OCI-LY3 (cell line): Measurements from ENCODE around the gene CCDC183.
A peak's percentile ranks its signal among the peaks of the same experiment; 100 is the strongest.
"Not testable (repeated sequence)": the region's sequence is repeated elsewhere in the genome, so short reads cannot be mapped to it uniquely, and the experiment has no call there.

Source experiments
- H2AFZ ChIP-seq: fragments of 200-600, 300-600 bp; shearing (Covaris generic); 2 replicates; pipeline ENCODE4 v1.6.0; 2014; ENCODE audit warnings: antibody characterized with exemption, low read depth, low read length
- H3K27ac ChIP-seq: fragments of 200-600, 300-600 bp; sonication (generic); 2 replicates; pipeline ENCODE4 v1.5.1; 2014; ENCODE audit warnings: mild to moderate bottlenecking, low read length, moderate library complexity, mixed read lengths
- H3K27me3 ChIP-seq: fragments of 200-600, 300-600 bp; sonication (generic); 2 replicates; pipeline ENCODE4 v1.6.1; 2014; ENCODE audit warnings: low read depth, low read length, mixed read lengths
- H3K36me3 ChIP-seq: fragments of 200-600, 300-600 bp; sonication (generic); replicated peaks from 2 replicates; pipeline ENCODE3; 2014; ENCODE audit warnings: low read depth, low read length, mixed read lengths
- H3K4me1 ChIP-seq: fragments of 300-600, 200-600 bp; sonication (generic); 2 replicates; pipeline ENCODE4 v1.6.1; 2014; ENCODE audit warnings: low read length, mixed read lengths
- H3K4me2 ChIP-seq: fragments of 200-600, 300-600 bp; sonication (generic); 2 replicates; pipeline ENCODE4 v1.6.1; 2014; ENCODE audit warnings: low read length, mixed read lengths
- H3K4me3 ChIP-seq: fragments of 300-600, 200-600 bp; sonication (generic); 2 replicates; pipeline ENCODE4 v1.5.1; 2014; ENCODE audit warnings: antibody characterized with exemption, mild to moderate bottlenecking, low read length, moderate library complexity
- H3K79me2 ChIP-seq: fragments of 300-600, 200-600 bp; shearing (Covaris generic); 2 replicates; pipeline ENCODE4 v1.6.1; 2014; ENCODE audit warnings: mild to moderate bottlenecking, low read length, mixed read lengths
- H3K9ac ChIP-seq: fragments of 300-600, 200-600 bp; shearing (Covaris generic); 2 replicates; pipeline ENCODE4 v1.6.0; 2014; ENCODE audit warnings: mild to moderate bottlenecking, low read length, moderate library complexity
- H3K9me3 ChIP-seq: fragments of 200-600, 300-600 bp; shearing (Covaris generic); 2 replicates; pipeline ENCODE4 v1.6.1; 2014; ENCODE audit warnings: low read length, mixed read lengths; ENCODE audit not compliant: insufficient read depth
- H4K20me1 ChIP-seq: fragments of 200-600, 300-600 bp; sonication (generic); 2 replicates; pipeline ENCODE4 v1.6.1; 2016; ENCODE audit warnings: low read length, mixed read lengths; ENCODE audit not compliant: insufficient read depth
- EZH2phosphoT487 ChIP-seq: fragments of 200-600 bp; shearing (Covaris generic); IDR thresholded peaks from 2 replicates; pipeline ENCODE4 v1.6.1; 2018; ENCODE audit warnings: antibody characterized with exemption, mixed run types, low read depth
- TF ChIP-seq, protein P1 (sequence below): fragments of 200-600, 300-600 bp; sonication (generic); IDR thresholded peaks from 2 replicates; pipeline ENCODE4 v1.5.1; 2014; ENCODE audit warnings: antibody characterized with exemption, low read length, low read depth

Gene CCDC183

DNA sequence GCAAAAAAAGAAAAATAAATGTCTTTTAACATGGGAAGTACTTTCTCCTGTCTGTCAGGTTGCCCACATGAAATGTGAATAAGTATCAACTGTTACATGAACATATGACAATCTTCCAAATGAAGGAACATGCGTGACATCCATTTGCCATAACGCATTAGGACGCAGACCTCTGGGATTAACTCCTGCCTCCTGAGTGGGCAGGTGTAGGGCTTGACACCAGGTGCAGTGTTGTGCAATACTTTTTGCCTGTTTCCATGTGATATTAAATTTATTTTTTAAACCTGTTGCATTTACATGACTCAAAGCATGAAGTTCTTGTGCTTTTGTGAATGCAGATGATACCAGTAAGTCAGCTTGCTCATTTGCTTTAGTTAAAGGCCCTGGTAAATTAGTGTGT lies 13.7 kb upstream of the CCDC183 start:
- H3K79me2 ChIP-seq, result no peaks in the 10 kb centered on the region
- H3K9ac ChIP-seq, result no peak overlapping the region
- no peak overlapping the region for H3K27ac ChIP-seq
- H3K4me2 ChIP-seq, result no peak overlapping the region
- H3K36me3 ChIP-seq, result no peaks in the 10 kb centered on the region
- no peaks in the 10 kb centered on the region for H3K9me3 ChIP-seq
- H4K20me1 ChIP-seq, result no peaks in the 10 kb centered on the region
- H2AFZ ChIP-seq, result no peak overlapping the region
- peaks cover 43% of the 10 kb centered on the region for H3K27me3 ChIP-seq
- TF ChIP-seq, protein P1, sequence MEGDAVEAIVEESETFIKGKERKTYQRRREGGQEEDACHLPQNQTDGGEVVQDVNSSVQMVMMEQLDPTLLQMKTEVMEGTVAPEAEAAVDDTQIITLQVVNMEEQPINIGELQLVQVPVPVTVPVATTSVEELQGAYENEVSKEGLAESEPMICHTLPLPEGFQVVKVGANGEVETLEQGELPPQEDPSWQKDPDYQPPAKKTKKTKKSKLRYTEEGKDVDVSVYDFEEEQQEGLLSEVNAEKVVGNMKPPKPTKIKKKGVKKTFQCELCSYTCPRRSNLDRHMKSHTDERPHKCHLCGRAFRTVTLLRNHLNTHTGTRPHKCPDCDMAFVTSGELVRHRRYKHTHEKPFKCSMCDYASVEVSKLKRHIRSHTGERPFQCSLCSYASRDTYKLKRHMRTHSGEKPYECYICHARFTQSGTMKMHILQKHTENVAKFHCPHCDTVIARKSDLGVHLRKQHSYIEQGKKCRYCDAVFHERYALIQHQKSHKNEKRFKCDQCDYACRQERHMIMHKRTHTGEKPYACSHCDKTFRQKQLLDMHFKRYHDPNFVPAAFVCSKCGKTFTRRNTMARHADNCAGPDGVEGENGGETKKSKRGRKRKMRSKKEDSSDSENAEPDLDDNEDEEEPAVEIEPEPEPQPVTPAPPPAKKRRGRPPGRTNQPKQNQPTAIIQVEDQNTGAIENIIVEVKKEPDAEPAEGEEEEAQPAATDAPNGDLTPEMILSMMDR, result no peak
- TF ChIP-seq EZH2phosphoT487, result no peak
- peaks cover 18% of the 10 kb centered on the region for H3K4me1 ChIP-seq
- H3K4me3 ChIP-seq, result no peak overlapping the region

DNA sequence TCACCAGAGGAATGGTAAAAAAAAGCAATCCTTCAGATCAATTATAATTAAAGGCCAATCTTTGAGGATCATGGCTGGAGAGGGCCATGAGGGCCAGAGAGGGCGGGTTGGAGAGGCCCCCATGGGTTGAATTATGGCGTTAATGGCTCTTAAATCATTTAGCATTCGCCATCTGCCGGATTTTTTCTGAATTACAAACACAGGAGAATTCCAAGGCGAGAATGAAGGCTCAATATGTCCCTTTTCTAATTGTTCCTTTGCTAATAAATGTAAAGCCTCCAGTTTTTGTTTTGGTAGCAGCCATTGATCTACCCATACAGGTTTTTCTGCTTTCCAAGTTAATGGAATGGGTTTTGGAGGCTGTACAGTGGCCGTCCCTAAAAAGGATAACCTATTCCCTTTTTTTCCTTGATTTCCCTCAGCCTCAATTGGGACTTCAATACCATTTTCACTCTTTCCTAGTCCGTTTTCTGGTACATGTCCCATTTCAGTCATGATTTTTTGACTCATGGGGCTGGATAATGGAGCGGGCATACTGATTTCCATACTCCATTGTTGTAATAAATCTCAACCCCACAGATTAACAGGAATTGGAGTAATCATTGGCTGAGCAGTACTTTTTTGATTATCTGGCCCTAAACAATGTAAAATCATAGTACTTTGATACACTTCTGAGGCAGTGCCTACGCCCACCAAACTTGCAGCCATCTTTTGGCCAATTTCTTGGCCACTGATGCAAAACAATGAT lies 11.7 kb upstream of the CCDC183 start:
- H3K4me1 ChIP-seq, result peaks cover 35% of the 10 kb centered on the region
- H3K4me3 ChIP-seq, result no peak overlapping the region
- no peaks in the 10 kb centered on the region for H4K20me1 ChIP-seq
- H3K79me2 ChIP-seq, result no peaks in the 10 kb centered on the region
- H3K27me3 ChIP-seq, result peaks cover 24% of the 10 kb centered on the region
- no peaks in the 10 kb centered on the region for H3K36me3 ChIP-seq
- no peak overlapping the region for H3K4me2 ChIP-seq
- no peak overlapping the region for H3K9ac ChIP-seq
- no peak overlapping the region for H3K27ac ChIP-seq
- no peaks in the 10 kb centered on the region for H3K9me3 ChIP-seq
- TF ChIP-seq EZH2phosphoT487, result no peak
- TF ChIP-seq, protein P1, result peak; percentile 54
- no peak overlapping the region for H2AFZ ChIP-seq

- H3K27ac ChIP-seq, result no peak overlapping the region
- H4K20me1 ChIP-seq, result no peaks in the 10 kb centered on the region
- no peaks in the 10 kb centered on the region for H3K36me3 ChIP-seq
- H3K9ac ChIP-seq, result no peak overlapping the region
- no peaks in the 10 kb centered on the region for H3K9me3 ChIP-seq
- no peaks in the 10 kb centered on the region for H3K79me2 ChIP-seq
- peaks cover 18% of the 10 kb centered on the region for H3K27me3 ChIP-seq
- H2AFZ ChIP-seq, result no peak overlapping the region
- H3K4me3 ChIP-seq, result no peak overlapping the region
- H3K4me2 ChIP-seq, result no peak overlapping the region
- TF ChIP-seq EZH2phosphoT487, result no peak
- TF ChIP-seq, protein P1, result no peak
- peaks cover 41% of the 10 kb centered on the region for H3K4me1 ChIP-seq
Measured at GRCh38 chr9:136784997-136785361, 11.2 kb upstream of the CCDC183 start.

DNA sequence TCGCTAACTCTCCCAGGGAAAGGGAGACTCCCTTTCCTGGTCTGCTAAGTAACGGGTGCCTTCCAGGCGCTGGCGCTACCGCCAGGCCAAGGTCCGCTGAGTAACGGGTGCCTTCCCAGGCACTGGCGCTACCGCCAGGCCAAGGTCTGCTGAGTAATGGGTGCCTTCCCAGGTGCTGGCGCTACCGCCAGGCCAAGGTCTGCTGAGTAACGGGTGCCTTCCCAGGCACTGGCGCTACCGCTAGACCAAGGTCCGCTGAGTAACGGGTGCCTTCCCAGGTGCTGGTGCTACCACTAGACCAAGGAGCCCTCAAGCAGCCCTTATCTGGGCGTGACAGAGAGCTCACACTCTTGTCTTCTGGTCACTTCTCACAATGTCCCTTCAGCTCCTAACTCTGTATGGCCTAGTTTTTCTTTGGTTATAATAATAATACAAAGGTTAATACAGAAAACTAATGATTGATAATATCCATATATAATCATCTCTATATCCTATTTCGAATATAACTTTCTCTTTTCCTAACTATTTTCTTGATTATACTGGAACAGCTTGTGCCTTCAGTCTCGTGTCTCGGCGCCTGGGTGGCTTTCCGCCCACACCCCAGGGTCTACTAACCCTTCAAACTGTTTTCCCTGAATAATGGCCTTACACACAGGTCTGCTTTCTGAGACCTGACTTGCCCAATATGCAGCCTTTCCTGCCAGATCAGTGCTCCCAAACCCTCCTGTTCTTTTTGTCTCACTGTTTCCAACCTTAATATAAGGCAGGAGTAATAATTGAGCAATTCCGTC lies 10.4 kb upstream of the CCDC183 start:
- H3K36me3 ChIP-seq, H3K4me2 ChIP-seq, H2AFZ ChIP-seq, H4K20me1 ChIP-seq, H3K9ac ChIP-seq, H3K27ac ChIP-seq, H3K9me3 ChIP-seq, H3K4me3 ChIP-seq, H3K79me2 ChIP-seq: not testable (repeated sequence)
- Histone ChIP-seq H3K4me1 (peaks cover 47% of the 10 kb centered on the region), H3K27me3 (peaks cover 12% of the 10 kb centered on the region)
